OCI-LY3 (cell line): Measurements from ENCODE around the gene DRD2.

Experiments used
- EZH2phosphoT487 ChIP-seq: fragments of 200-600 bp; shearing (Covaris generic); IDR thresholded peaks from 2 replicates; pipeline ENCODE4 v1.6.1; 2018; ENCODE audit warnings: antibody characterized with exemption, mixed run types, low read depth
- TF ChIP-seq, protein P1 (sequence below): fragments of 200-600, 300-600 bp; sonication (generic); IDR thresholded peaks from 2 replicates; pipeline ENCODE4 v1.5.1; 2014; ENCODE audit warnings: antibody characterized with exemption, low read length, low read depth

DNA sequence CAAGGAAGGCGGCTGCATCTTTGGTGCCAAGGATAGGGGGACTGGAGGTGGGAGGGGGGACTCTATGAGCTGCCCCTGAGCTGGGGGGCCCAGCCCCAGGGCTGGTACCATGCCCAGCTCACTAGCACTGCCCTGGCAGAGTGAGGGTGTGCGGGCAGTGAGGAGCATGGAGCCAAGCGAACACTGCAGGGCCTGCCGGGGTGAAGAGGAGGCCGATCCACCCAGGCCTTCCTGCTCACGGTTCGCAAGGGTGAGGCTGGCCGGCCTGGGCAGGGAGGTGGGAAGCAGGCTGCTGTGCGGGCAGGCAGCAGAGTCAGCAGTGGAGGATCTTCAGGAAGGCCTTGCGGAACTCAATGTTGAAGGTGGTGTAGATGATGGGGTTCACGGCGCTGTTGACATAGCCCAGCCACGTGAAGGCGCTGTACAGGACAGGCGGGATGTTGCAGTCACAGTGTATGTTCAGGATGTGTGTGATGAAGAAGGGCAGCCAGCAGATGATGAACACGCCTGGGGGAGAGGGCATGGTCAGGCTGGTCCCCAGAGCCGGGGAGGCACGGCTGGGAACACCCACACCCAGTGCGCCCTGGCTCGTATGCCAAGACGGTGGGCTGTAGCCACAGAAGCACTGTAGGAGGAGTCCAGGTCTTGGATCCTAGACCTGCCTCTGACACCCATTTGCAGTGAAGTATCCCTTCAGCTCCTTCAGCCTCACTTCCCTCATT, 64.6 kb downstream of the DRD2 start:
- TF ChIP-seq, protein P1, sequence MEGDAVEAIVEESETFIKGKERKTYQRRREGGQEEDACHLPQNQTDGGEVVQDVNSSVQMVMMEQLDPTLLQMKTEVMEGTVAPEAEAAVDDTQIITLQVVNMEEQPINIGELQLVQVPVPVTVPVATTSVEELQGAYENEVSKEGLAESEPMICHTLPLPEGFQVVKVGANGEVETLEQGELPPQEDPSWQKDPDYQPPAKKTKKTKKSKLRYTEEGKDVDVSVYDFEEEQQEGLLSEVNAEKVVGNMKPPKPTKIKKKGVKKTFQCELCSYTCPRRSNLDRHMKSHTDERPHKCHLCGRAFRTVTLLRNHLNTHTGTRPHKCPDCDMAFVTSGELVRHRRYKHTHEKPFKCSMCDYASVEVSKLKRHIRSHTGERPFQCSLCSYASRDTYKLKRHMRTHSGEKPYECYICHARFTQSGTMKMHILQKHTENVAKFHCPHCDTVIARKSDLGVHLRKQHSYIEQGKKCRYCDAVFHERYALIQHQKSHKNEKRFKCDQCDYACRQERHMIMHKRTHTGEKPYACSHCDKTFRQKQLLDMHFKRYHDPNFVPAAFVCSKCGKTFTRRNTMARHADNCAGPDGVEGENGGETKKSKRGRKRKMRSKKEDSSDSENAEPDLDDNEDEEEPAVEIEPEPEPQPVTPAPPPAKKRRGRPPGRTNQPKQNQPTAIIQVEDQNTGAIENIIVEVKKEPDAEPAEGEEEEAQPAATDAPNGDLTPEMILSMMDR, result no peak
- TF ChIP-seq EZH2phosphoT487, result no peak
